Bronchial epithelial cell (primary cell): ENCODE results near the gene CD48. TPM values are rescaled to one million over a fixed set of nuclear protein-coding genes. Genes with fewer than 3 reads are reported as not detected.

Experiments
- DNase-seq: peaks from one replicate; pipeline ENCODE4 v3.0.0-alpha.2; 2010; ENCODE audit warnings: low read depth
- FAIRE-seq: peaks from 2 replicates; lab custom pipeline; 2011; peaks lifted over from hg19 to GRCh38; lab: Jason Lieb, UNC
- H3K27me3 ChIP-seq: 2 replicates; pipeline ENCODE4 v1.5.1; 2011; ENCODE audit warnings: low read length; ENCODE audit not compliant: control insufficient read depth, insufficient read depth
- H3K36me3 ChIP-seq: 2 replicates; pipeline ENCODE4 v1.5.1; 2011; ENCODE audit warnings: low read length; ENCODE audit not compliant: control insufficient read depth, insufficient read depth
- H3K4me3 ChIP-seq: 2 replicates; pipeline ENCODE4 v1.5.1; 2011; ENCODE audit warnings: mild to moderate bottlenecking, low read depth, low read length, control low read depth
- CTCF ChIP-seq: IDR thresholded peaks from 2 replicates; pipeline ENCODE4 v1.5.1; 2011; ENCODE audit warnings: mild to moderate bottlenecking, moderate library complexity, low read length, control low read depth, inconsistent platforms; ENCODE audit not compliant: insufficient read depth, severe bottlenecking
- total RNA-seq: library from RNA; depleted of rRNA; stranded (reverse); fragments of >200 nt; gene quantifications from 2 replicates; pipeline ENCODE4 v1.2.1, GENCODE V29; 2014

The CD48 gene
- total RNA-seq, 1 donor from 2014 or later, result not detected

- DNase-seq, result no peak
- H3K4me3 ChIP-seq, result no peak overlapping the region
- TF ChIP-seq CTCF, result no peak
- no peaks in the 10 kb centered on the region for H3K27me3 ChIP-seq
- FAIRE-seq, result no peak
- H3K36me3 ChIP-seq, result no peaks in the 10 kb centered on the region
These were observed 33.9 kb upstream of the CD48 start for GRCh38 chr1:160745551-160745950.

GRCh38 chr1:160744852-160745520 is 33.4 kb upstream of the CD48 start:
- FAIRE-seq (no peak), DNase-seq (no peak)
- H3K4me3 ChIP-seq, result no peak overlapping the region
- H3K27me3 ChIP-seq, result no peaks in the 10 kb centered on the region
- H3K36me3 ChIP-seq, result no peaks in the 10 kb centered on the region
- TF ChIP-seq CTCF, result no peak

- FAIRE-seq (peak; percentile 18), DNase-seq (no peak)
- no peaks in the 10 kb centered on the region for H3K27me3 ChIP-seq
- TF ChIP-seq CTCF, result no peak
- no peaks in the 10 kb centered on the region for H3K36me3 ChIP-seq
- H3K4me3 ChIP-seq, result no peak overlapping the region
These were observed 32.7 kb upstream of the CD48 start for GRCh38 chr1:160744199-160744851.

GRCh38 chr1:160743266-160743665 is 31.6 kb upstream of the CD48 start:
- TF ChIP-seq CTCF, result no peak
- DNase-seq (no peak), FAIRE-seq (no peak)
- Histone ChIP-seq H3K36me3 (no peaks in the 10 kb centered on the region), H3K4me3 (no peak overlapping the region), H3K27me3 (no peaks in the 10 kb centered on the region)

- FAIRE-seq, result no peak
- no peaks in the 10 kb centered on the region for H3K27me3 ChIP-seq
These were observed 31.0 kb upstream of the CD48 start for GRCh38 chr1:160742428-160743127.

More at GRCh38 chr1:160742428-160743127, 31.0 kb upstream of the CD48 start:
- TF ChIP-seq CTCF, result no peak
- DNase-seq, result no peak
- no peak overlapping the region for H3K4me3 ChIP-seq
- no peaks in the 10 kb centered on the region for H3K36me3 ChIP-seq
